ENCODE measurements around the gene TMEM53. TPM values are rescaled to one million over a fixed set of nuclear protein-coding genes. Genes with fewer than 3 reads are reported as not detected.

TMEM53 gene
- total RNA-seq, 1 donor from 2014 or later = 7.9 TPM

DNA sequence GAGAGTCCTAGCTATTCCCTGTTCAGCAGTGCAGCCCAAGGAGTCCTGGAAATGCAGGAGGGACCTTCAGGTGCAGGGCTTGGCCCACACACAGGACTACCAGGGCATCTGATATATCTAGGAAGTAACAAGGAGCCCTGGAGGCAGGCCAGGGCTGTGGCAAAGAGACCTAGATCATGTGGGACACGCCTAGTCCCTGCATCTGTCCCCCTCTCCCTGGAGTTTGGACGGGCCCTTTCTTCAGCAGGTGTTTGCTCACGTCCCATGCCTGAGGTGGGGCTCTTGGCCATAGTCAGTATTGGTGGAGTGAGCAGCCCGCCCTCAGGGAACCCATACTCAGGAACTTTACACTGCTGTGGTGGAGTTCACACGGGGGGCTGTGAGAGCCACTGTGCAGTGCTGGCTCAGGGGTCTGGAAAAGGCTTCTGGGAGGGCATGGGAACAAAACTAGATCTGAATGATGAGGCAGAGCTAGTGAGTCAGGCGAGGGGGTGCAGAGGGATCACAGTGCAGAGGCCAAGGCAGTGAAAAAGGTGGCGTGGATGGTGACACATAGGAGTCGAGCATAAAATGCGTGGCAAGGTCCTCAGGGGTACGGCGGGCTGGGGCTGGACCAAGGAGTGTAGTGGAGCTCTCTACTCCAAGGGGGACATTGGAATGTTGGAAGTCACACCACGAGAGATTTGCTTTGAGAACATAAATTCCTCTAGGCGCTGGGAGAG is 25.6 kb downstream of the TMEM53 start:
- no peak for DNase-seq (ENCODE audit: extremely low spot score in 2 of 2)
- no peak for TF ChIP-seq POLR2AphosphoS5 (IDR thresholded peaks at IDR 0.05; ENCODE audit: insufficient read depth in 1 of 2, low read depth in 1 of 2)
- TF ChIP-seq POLR2A (IDR thresholded peaks at IDR 0.05) = no peak
- TF ChIP-seq, protein P1, sequence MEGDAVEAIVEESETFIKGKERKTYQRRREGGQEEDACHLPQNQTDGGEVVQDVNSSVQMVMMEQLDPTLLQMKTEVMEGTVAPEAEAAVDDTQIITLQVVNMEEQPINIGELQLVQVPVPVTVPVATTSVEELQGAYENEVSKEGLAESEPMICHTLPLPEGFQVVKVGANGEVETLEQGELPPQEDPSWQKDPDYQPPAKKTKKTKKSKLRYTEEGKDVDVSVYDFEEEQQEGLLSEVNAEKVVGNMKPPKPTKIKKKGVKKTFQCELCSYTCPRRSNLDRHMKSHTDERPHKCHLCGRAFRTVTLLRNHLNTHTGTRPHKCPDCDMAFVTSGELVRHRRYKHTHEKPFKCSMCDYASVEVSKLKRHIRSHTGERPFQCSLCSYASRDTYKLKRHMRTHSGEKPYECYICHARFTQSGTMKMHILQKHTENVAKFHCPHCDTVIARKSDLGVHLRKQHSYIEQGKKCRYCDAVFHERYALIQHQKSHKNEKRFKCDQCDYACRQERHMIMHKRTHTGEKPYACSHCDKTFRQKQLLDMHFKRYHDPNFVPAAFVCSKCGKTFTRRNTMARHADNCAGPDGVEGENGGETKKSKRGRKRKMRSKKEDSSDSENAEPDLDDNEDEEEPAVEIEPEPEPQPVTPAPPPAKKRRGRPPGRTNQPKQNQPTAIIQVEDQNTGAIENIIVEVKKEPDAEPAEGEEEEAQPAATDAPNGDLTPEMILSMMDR (IDR thresholded peaks at IDR 0.05) = no peak
- Histone ChIP-seq H3K4me3 (no peak overlapping the region), H3K4me1 (no peaks in the 10 kb centered on the region), H3K27ac (no peak overlapping the region), H3K36me3 (peaks cover 0 to 61% of the 10 kb centered on the region in 2 donors), H3K27me3 (no peaks in the 10 kb centered on the region), H3K9me3 (no peaks in the 10 kb centered on the region)
- intact Hi-C loops (cut with DNase I) = no loop called here

- peaks cover 0 to 68% of the 10 kb centered on the region in 2 donors for H3K36me3 ChIP-seq
- intact Hi-C loops (cut with DNase I) = no loop called here
- H3K4me1 ChIP-seq = no peaks in the 10 kb centered on the region
- DNase-seq (ENCODE audit: extremely low spot score in 2 of 2) = no peak
- no peak for TF ChIP-seq POLR2AphosphoS5 (IDR thresholded peaks at IDR 0.05; ENCODE audit: insufficient read depth in 1 of 2, low read depth in 1 of 2)
- no peak for TF ChIP-seq POLR2A (IDR thresholded peaks at IDR 0.05)
- TF ChIP-seq, protein P1 (IDR thresholded peaks at IDR 0.05) = no peak
- H3K4me3 ChIP-seq = no peak overlapping the region
- H3K9me3 ChIP-seq = no peaks in the 10 kb centered on the region
- no peaks in the 10 kb centered on the region for H3K27me3 ChIP-seq
- H3K27ac ChIP-seq = no peak overlapping the region
Measured at GRCh38 chr1:44647896-44648295, 26.4 kb downstream of the TMEM53 start.

DNA sequence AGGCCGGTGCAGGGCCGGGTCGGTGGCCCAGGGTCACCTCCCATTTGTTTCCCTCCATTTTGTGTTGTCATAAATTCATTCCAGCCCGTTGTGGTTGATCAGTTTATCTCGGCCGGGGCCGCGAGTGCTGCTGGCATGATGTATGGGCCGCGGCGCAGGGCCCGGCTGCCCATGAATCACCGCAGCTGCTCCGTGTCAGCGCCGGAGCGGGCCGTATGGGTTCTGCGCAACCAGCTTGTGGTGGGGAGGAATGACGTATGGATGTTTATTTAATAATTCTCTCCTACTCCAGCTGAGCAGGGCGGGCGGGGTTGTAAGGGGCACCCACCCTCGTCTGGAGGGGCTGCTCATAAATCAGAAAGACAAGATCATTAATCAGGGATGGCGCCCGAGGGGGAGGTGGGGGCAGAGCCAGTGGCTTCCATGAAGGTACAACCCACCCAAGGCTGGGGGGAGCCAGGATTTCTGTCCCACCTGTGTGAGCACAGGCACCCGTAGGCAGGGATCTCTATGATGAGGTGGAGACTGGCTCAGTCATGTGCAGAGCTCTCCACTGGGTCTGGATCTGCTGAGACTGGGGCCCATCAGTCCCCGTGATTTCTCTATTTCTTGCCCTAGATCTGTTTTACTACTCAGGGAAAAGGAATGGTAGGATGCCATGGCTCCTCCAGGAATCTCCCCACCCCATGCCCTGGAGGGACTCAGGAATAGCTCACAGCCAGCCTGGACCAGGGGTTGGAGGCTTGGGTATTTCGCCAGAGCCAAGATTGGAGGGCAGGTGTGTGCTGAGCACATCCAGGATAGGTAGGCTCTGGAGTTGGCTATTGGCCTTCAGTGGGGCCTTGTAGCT is 27.8 kb downstream of the TMEM53 start:
- intact Hi-C loops (cut with DNase I) = no loop called here
- no peak overlapping the region for H3K27ac ChIP-seq
- no peak for DNase-seq (ENCODE audit: extremely low spot score in 2 of 2)
- H3K27me3 ChIP-seq = no peaks in the 10 kb centered on the region
- H3K4me3 ChIP-seq = no peak overlapping the region
- no peaks in the 10 kb centered on the region for H3K4me1 ChIP-seq
- H3K9me3 ChIP-seq = no peaks in the 10 kb centered on the region
- TF ChIP-seq POLR2AphosphoS5 (IDR thresholded peaks at IDR 0.05; ENCODE audit: insufficient read depth in 1 of 2, low read depth in 1 of 2) (no peak), POLR2A (IDR thresholded peaks at IDR 0.05) (no peak)
- TF ChIP-seq, protein P1 (IDR thresholded peaks at IDR 0.05) = no peak
- H3K36me3 ChIP-seq = peaks cover 0 to 78% of the 10 kb centered on the region in 2 donors

DNA sequence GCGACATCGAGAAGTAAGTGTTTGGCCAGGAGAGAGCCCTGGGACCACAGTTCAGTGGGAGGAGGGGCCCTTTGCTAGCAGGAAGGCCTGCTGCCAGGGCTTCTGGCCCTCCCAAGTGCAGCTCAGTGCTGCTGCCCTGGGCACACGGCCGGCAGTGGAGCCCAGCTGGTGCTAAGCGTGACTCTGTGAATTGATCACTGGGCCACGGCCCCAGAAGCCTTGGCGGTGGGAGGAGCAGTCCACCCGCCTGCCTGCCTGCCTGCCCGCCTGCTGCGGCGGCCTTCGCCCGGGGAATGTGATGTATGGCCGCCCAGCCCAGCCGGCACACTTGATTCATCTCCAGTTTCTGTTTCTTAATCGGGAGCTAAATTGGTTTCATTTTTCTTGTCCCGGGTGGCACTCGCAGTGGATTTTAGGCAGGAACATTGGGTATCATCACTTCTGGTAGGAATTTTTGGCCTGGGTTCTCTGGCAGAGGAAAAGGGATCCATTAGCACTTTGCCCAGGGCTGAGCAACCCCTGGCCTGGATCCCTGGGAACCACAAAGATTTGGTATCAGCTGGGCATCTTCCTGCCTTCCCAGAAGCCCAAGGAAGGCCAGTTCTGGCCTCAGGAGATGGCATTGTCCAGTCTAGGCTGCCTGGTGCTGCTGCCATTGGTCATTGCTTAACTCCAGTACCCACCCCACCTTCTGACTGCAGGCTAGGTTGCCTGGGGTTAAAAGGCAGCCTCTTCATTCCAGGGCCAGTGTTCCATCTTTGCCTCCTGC is 28.6 kb downstream of the TMEM53 start:
- intact Hi-C loops (cut with DNase I) = no loop called here
- H3K9me3 ChIP-seq = no peaks in the 10 kb centered on the region
- H3K27me3 ChIP-seq = no peaks in the 10 kb centered on the region
- DNase-seq (ENCODE audit: extremely low spot score in 2 of 2) = no peak
- TF ChIP-seq, protein P1 (IDR thresholded peaks at IDR 0.05) = no peak
- TF ChIP-seq POLR2AphosphoS5 (IDR thresholded peaks at IDR 0.05; ENCODE audit: insufficient read depth in 1 of 2, low read depth in 1 of 2) (no peak), POLR2A (IDR thresholded peaks at IDR 0.05) (no peak)
- H3K4me3 ChIP-seq = no peak overlapping the region
- H3K36me3 ChIP-seq = peaks cover 0 to 75% of the 10 kb centered on the region in 2 donors
- no peaks in the 10 kb centered on the region for H3K4me1 ChIP-seq
- H3K27ac ChIP-seq = no peak overlapping the region

All from vagina (tissue), 2 donors.